Stimulated activated CD4-positive, alpha-beta T cell treated with anti-CD3 and anti-CD28 coated beads, Interleukin-4, amount 100 ng/mL, for 24 hours (primary cell): ENCODE data around the gene LAMB3.

Source experiments
- DNase-seq: peaks from one replicate; pipeline ENCODE4 v3.0.0-alpha.2; 2020

Gene LAMB3

GRCh38 chr1:209661071-209661470, 8.8 kb upstream of the LAMB3 start:
- no peak for DNase-seq

GRCh38 chr1:209659909-209660308, 7.7 kb upstream of the LAMB3 start:
- DNase-seq = no peak

- DNase-seq = no peak
Observed at GRCh38 chr1:209657918-209658317, 5.7 kb upstream of the LAMB3 start.

- DNase-seq = no peak
Observed at GRCh38 chr1:209657140-209657879, 5.1 kb upstream of the LAMB3 start.

- no peak for DNase-seq
Observed at GRCh38 chr1:209655411-209656231, 3.4 kb upstream of the LAMB3 start.

- DNase-seq = no peak
Observed at GRCh38 chr1:209653915-209654351, 1.7 kb upstream of the LAMB3 start.

GRCh38 chr1:209652873-209653401, 712 bp upstream of the LAMB3 start:
- peak; percentile 49 for DNase-seq

GRCh38 chr1:209651138-209651587, 1.1 kb downstream of the LAMB3 start:
- DNase-seq = peak; percentile 65

- DNase-seq = no peak
Observed at GRCh38 chr1:209650454-209650853, 1.8 kb downstream of the LAMB3 start.

GRCh38 chr1:209648931-209649776, 3.1 kb downstream of the LAMB3 start:
- DNase-seq = no peak

GRCh38 chr1:209648346-209648745, 3.9 kb downstream of the LAMB3 start:
- DNase-seq = no peak

- DNase-seq = no peak
Observed at GRCh38 chr1:209647156-209647555, 5.1 kb downstream of the LAMB3 start.

- DNase-seq = no peak
Observed at GRCh38 chr1:209646558-209646957, 5.7 kb downstream of the LAMB3 start.

- DNase-seq = no peak
Observed at GRCh38 chr1:209645574-209646452, 6.4 kb downstream of the LAMB3 start.

GRCh38 chr1:209643285-209644020, 8.8 kb downstream of the LAMB3 start:
- DNase-seq = no peak

- DNase-seq = no peak
Observed at GRCh38 chr1:209642816-209643215, 9.4 kb downstream of the LAMB3 start.

- no peak for DNase-seq
Observed at GRCh38 chr1:209641832-209642172, 10.4 kb downstream of the LAMB3 start.

- no peak for DNase-seq
Observed at GRCh38 chr1:209635850-209636249, 16.4 kb downstream of the LAMB3 start.

GRCh38 chr1:209634005-209634737, 18.1 kb downstream of the LAMB3 start:
- no peak for DNase-seq

- DNase-seq = no peak
Observed at GRCh38 chr1:209633335-209633997, 18.8 kb downstream of the LAMB3 start.
